Islet of Langerhans (tissue), 1 donor: ENCODE measurements around the gene KANK4.
"Not testable (repeated sequence)": the region's sequence is repeated elsewhere in the genome, so short reads cannot be mapped to it uniquely, and the experiment has no call there.

Source experiments
- FAIRE-seq: peaks from one replicate; lab custom pipeline; 2011; peaks lifted over from hg19 to GRCh38; lab: Jason Lieb, UNC

KANK4 gene

DNA sequence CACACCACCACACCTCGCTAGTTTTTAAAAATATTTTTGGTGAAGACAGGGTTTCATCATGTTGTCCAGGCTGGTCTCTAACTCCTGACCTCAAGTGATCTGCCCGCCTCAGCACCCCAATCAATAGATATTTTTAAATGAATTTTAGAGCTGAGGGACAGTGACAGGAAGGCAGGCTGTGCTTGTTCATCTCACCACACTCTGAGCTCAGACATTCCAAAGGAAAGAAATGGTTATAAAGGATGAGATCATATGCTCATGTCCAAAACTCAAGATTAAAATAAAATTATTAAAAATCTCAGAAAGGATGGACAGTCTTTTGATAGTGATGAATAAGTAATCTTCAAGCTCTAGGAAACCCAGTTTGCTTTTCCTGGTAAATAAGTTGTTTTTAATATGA lies 83.7 kb downstream of the KANK4 start:
- FAIRE-seq = no peak

- no peak for FAIRE-seq
Measured at GRCh38 chr1:62234688-62235087, 84.5 kb downstream of the KANK4 start.

GRCh38 chr1:62233926-62234450 lies 85.2 kb downstream of the KANK4 start:
- FAIRE-seq = no peak

GRCh38 chr1:62232871-62233278 lies 86.4 kb downstream of the KANK4 start:
- FAIRE-seq = no peak

GRCh38 chr1:62230718-62231117 lies 88.5 kb downstream of the KANK4 start:
- no peak for FAIRE-seq

- FAIRE-seq = no peak
Measured at GRCh38 chr1:62229932-62230331, 89.3 kb downstream of the KANK4 start.

DNA sequence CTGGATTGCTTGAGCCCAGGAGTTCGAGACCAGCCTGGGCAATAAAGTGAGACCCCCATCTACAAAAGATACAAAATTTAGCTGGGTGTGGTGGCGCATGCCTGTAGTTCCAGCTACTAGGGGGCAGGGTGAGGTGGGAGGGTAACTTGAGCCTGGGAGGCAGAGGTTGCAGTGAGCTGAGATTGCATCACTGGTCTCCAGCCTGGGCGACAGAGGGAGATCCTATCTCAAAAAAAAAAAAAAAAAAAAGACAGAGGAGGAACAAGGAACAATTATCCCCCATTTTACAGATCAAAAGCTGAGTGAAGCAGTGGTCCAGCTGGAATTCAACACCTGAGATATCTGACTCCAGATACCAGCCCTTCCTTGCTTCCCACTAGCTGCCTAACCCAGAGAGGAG lies 89.8 kb downstream of the KANK4 start:
- no peak for FAIRE-seq

DNA sequence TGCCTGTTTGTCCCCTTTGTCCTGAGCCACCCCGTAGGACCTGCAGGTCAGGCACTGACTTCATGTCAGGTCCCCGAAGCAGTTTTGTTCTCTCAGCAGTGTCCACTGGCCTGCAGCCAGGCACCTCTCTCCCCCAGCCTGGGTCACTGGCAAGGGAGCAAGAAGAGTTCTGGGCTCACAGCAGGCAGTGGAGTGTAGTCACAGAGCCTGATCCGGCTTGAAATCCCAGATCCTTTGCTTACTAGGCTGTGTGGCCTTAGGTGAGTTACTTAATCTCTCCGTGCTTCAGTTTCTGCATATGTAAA lies 90.4 kb downstream of the KANK4 start:
- no peak for FAIRE-seq

GRCh38 chr1:62228136-62228882 lies 90.9 kb downstream of the KANK4 start:
- FAIRE-seq = no peak

- FAIRE-seq = no peak
Measured at GRCh38 chr1:62227496-62227895, 91.7 kb downstream of the KANK4 start.

DNA sequence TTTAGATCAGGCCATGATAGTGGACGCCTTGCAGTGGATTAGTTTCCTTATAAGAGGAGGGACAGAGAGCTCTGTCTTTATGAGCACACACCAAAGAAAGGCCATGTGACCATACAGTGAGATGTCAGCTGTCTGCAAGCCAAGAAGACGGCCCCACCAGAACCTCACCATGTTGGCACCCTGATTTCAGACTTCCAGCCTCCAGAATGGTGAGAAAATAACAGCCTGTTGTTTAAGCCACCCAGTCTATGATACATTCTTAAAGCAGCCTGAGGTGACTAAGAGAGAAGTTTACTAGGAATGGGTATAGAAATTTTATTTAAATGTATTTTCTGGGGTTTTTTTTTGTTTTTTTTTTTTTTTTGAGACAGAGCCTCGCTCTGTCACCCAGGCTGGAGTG lies 95.1 kb downstream of the KANK4 start:
- FAIRE-seq = no peak

DNA sequence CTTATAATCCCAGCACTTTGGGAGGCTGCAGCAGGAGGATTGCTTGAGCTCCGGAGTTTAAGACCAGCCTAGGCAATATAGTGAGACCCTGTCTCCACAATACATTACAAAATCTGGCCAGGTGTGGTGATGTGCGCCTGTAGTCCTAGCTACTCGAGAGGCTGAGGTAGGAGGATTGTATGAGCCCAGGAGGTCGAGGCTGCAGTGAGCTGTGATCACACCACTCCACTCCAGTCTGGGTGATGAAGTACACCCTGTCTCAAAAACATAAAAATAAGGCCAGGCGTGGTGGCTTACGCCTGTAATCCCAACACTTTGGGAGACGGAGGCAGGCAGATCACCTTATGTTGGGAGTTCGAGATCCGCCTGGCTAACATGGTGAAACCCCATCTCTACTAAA lies 96.9 kb downstream of the KANK4 start:
- FAIRE-seq = no peak

- FAIRE-seq = no peak
Measured at GRCh38 chr1:62221171-62221570, 98.1 kb downstream of the KANK4 start.

DNA sequence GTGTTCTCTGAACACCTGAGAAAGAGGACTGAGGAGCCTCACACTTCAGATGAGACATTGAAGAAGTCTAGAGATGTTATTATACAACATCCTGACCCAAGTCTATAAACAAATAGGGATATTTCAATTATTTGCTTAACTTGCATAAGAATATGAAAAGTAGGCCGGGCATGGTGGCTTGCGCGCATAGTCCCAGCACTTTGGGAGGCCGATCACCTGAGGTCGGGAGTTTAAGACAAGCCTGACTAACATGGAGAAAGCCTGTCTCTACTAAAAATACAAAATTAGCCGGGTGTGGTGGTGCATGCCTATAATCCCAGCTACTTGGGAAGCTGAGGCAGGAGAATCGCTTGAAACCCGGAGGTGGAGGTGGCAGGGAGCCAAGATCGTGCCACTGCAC lies 98.8 kb downstream of the KANK4 start:
- not testable (repeated sequence) for FAIRE-seq

DNA sequence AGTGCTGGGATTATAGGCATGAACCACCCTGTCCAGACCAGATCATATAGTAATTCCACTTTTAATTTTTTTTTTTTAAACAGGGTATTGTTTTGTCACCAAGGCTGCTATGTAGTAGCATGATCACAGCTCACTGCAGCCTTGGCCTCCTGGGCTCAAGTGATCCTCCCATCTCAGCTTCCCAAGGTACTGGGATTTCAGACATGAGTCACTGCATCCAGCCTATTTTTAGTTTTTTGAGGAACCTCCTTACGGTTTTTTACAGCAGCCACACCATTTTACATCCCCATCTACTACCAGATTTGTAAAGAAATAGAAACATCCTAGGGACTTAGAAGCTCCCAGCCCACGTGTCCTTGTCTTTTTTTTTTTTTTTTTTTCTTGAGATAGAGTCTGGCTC lies 100.6 kb downstream of the KANK4 start:
- FAIRE-seq = no peak

GRCh38 chr1:62213075-62213914 lies 105.9 kb downstream of the KANK4 start:
- FAIRE-seq = no peak

DNA sequence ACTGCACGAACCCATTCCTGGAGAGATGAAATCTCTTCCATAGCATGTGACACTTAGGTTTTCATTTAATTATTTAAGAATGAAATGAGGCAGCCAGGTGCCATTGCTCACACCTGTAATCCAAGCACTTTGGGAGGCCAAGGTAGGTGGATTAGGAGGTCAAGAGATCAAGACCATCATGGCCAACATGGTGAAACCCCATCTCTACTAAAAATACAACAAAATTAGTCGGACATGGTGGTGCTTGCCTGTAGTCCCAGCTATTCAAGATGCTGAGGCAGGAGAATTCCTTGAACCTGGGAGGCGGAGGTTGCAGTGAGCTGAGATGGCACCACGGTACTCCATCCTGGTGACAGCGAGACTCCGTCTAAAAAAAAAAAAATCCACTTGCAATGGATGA lies 106.8 kb downstream of the KANK4 start:
- no peak for FAIRE-seq

- FAIRE-seq = no peak
Measured at GRCh38 chr1:62210960-62211359, 108.3 kb downstream of the KANK4 start.

DNA sequence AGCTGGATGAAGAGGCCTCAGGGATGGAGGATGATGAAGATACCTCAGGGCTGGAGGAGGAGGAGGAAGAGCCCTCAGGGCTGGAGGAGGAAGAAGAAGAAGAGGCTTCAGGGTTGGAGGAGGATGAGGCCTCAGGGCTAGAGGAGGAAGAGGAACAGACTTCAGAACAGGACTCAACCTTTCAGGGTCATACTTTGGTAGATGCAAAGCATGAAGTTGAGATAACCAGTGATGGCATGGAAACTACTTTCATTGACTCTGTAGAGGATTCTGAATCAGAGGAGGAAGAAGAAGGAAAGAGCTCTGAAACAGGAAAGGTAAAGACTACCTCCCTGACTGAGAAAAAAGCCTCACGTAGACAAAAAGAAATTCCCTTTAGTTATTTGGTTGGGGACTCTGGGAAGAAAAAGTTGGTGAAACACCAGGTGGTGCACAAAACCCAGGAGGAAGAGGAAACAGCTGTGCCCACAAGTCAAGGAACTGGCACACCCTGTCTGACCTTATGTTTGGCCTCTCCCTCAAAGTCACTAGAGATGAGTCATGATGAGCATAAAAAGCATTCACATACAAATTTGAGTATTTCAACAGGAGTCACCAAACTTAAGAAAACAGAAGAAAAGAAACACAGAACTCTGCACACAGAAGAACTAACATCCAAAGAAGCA lies 109.2 kb downstream of the KANK4 start:
- FAIRE-seq = no peak

DNA sequence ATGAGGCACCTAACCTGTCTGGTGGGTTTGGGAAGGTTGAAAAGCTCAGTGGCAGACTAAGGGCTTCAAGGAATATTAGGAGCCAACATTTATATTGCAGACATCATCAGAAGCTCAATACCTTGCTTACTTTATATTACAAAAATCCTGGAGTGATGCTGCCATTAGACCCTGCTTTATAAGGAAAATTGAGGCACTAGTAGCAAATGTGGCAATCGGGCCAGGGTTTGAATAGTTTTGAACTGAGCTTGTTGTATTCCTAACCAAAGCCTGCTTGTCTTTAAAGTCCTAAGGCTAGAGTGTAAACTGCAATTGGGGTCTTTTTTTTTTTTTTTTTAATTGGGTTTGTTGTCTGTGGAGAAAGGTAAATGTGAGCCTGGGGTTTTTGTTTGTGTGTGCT lies 110.3 kb downstream of the KANK4 start:
- FAIRE-seq = no peak

GRCh38 chr1:62208087-62208486 lies 111.1 kb downstream of the KANK4 start:
- FAIRE-seq = no peak

DNA sequence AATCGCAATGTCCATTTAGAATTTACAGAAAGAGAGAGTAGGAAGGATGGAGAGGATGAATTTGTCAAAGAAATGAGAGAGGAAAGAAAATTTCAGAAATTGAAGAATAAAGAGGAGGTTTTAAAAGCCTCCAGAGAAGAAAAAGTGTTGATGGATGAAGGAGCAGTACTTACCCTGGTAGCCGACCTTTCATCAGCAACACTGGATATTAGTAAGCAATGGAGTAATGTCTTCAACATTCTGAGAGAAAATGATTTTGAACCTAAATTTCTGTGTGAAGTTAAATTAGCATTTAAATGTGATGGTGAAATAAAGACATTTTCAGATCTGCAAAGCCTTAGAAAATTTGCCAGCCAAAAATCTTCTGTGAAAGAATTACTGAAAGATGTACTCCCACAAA lies 112.0 kb downstream of the KANK4 start:
- no peak for FAIRE-seq

DNA sequence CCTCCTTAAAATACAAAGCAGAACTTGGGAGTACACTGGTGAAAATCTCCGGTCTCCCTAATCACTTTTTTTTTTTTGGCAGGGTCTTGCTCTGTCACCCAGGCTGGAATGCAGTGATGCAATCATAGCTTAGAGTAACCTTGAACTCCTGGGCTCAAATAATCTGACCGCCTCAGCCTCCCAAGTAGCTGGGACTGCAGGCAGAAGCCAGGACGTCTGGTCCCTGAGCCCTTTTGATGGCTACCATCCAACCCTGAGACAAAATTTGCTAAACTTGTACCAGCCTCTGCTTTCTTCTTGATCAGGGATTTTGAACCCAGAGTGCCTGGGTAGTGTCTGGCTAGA lies 120.5 kb downstream of the KANK4 start:
- FAIRE-seq = no peak
